K562 treated with DMSO at 1 percent for 24 hours (cell line): ENCODE data around the gene SMPD4. TPM values are rescaled to one million over a fixed set of nuclear protein-coding genes. Genes with fewer than 3 reads are reported as not detected.

ENCODE experiments used
- total RNA-seq: library from RNA; unstranded; fragments of 300-600 nt; gene quantifications from 2 replicates; pipeline ENCODE4 v1.2.3, GENCODE V29; 2022; ENCODE audit warnings: low read depth; ENCODE audit not compliant: insufficient read depth

The SMPD4 gene, protein sequence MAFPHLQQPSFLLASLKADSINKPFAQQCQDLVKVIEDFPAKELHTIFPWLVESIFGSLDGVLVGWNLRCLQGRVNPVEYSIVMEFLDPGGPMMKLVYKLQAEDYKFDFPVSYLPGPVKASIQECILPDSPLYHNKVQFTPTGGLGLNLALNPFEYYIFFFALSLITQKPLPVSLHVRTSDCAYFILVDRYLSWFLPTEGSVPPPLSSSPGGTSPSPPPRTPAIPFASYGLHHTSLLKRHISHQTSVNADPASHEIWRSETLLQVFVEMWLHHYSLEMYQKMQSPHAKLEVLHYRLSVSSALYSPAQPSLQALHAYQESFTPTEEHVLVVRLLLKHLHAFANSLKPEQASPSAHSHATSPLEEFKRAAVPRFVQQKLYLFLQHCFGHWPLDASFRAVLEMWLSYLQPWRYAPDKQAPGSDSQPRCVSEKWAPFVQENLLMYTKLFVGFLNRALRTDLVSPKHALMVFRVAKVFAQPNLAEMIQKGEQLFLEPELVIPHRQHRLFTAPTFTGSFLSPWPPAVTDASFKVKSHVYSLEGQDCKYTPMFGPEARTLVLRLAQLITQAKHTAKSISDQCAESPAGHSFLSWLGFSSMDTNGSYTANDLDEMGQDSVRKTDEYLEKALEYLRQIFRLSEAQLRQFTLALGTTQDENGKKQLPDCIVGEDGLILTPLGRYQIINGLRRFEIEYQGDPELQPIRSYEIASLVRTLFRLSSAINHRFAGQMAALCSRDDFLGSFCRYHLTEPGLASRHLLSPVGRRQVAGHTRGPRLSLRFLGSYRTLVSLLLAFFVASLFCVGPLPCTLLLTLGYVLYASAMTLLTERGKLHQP
- total RNA-seq = 74.5 and 74.9 TPM in 2 replicates

DNA sequence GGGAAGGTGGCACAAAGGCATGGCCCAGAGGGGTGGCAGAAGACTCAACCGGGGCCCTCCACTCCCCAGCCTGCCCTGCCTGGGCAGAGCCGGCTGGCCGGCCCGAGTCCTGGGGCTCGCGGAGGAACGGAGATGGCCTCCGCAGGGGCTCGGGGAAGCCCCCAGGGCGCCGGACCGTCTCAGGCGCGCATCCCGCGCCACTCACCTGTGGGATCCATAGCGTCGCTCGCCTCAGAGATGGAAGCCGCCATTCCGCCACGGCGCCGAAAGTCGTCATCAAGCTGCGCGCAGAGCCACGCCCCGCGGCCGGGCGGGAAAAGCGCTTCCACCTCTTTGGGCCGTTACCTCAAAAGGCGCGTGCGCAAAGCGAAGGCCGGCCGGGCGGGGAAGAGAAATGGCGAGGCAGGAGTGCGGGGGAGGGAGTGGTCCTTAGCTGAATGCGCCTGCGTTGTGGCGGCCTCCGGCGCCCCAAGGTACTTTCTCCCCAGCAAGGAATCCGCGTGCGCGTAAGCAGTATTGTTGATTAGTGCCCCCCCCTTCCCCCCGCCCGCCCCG, at the start of gene SMPD4:
Gene SMPD4, minus strand, starts transcription at position 278 of the 555 bp plus-strand sequence. CDS start 5,010 bp downstream, outside the sequence.

DNA sequence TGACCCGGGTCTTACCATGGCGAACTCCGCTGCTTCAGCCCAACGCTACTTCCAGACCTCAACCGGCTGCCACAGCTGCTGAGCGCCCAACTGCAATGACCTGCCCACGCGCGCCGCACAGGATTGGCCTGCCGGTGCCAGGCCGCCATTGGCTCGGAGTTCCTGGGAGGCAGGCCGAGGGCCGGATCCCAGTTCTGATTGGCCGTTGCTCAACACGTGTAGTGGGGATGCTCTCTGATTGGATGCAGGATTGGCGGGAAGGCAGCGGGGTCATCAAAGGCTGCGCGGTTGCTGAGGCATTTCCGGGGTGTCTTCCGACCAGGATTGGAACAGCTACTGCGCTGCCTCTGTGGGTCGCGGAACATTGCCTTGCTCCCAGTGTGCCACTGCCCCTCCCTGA, 16.9 kb upstream of the SMPD4 start, which contains the start of gene TUBA3E:
Gene TUBA3E, minus strand, starts transcription at position 97 of the 400 bp plus-strand sequence. Its CDS starts 79 bp downstream, at position 18.

DNA sequence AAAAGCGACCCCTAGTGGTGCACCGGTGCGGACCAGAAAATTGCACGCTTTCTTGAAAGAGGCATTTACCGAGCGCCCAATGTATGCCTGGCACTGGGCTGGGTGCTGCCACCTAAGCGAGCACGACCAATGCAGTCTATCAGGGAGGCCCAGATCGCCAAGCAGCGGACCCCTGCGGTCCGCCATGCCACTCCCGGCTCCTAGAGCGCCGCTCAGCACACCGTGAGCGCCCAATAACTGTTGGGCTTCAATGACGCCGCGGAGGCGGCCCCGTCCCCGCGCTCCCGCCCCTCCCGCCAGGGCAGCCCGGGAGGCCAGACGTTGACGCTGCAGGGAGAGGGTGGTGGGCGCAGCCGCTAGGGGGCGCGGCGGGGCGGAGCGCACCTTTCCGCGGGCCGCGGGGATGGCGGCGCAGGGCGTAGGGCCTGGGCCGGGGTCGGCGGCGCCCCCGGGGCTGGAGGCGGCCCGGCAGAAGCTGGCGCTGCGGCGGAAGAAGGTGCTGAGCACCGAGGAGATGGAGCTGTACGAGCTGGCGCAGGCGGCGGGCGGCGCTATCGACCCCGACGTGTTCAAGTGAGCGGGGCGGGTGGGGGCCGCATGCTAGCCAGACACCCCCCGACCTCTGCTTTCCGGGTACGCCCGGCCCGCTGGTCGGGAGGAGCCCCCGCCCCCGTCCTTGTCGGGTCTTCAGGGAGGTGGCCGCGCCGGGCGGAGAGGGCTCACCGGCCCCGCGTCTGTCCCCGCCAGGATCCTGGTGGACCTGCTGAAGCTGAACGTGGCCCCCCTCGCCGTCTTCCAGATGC, 679 bp upstream of the SMPD4 start, which contains the start of gene MZT2B:
Gene MZT2B, plus strand, starts transcription at position 383 of the 803 bp plus-strand sequence. Its CDS starts 21 bp downstream, at position 404.

DNA sequence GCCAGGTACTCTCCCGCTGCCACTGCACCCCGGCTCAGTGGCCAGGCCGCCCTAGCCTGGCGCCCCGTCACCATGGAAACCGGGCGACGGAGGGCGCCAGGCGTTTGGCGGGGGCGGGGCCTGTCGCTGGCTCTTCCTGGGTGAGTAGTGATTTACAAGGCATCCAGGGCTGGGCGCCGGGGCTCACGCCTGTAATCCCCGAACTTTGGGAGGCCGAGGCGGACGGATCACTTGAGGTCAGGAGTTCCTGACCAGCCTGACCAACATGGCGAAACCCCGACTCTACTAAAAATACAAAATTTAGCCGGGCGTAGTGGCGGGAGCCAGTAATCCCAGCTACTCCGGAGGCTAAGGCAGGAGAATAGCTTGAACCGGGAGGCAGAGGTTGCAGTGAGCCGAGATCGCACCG, 36.4 kb downstream of the SMPD4 start, which contains the start of gene CCDC74B:
Gene CCDC74B, minus strand, starts transcription at position 107 of the 409 bp plus-strand sequence. CDS start 116 bp downstream, outside the sequence.

DNA sequence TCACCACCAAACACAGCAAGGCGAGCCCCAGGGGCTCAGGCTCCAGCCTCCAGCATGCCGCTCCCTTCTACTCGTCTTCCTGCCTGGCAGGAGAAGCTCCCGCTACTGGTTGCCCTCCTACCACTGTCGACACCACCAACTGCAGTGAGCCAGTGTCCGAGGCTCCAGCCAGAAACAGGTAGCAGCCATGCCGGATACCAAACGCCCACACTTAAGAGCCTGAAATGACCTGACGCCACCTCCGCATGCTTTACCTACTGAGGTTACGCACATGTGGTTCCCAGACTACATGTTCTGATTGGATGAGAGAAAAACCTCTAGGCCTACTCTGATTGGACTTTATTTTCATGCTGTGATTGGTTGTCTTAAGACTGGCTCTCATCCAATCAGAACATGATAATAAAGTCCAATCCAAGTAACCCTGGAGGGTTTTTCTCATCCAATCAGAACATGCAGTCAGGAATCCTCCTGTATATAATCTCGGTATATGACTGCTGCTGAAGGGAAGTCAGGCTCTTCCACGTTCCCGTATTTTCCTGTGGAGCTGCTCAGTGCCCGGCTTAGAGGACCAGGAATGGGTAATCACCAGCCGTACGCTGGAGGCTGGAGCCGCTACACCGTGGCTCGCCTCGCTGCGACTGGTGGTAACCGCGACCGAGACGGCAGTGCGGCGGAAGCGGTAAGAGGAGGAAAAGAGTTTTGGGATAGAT, 52.1 kb downstream of the SMPD4 start, which contains the start of gene POTEF:
Gene POTEF, minus strand, starts transcription at position 103 of the 710 bp plus-strand sequence. CDS start 8,707 bp downstream, outside the sequence.

Other genes with a start within 250 kb of the SMPD4 start
- gene RAB6C, start 201.9 kb downstream of the SMPD4 start, total RNA-seq = not detected in 2 replicates
- gene POTEF, start 52.4 kb downstream of the SMPD4 start, total RNA-seq = not detected in 2 replicates
- gene CCDC74B, start 36.5 kb downstream of the SMPD4 start, total RNA-seq = 1.0 and 4.3 TPM in 2 replicates
- gene MZT2B, start 660 bp upstream of the SMPD4 start, total RNA-seq = 483 and 496 TPM in 2 replicates
- 0.19 TPM in 1 of 2 replicates, not detected in the other for gene TUBA3E, start 16.8 kb upstream of the SMPD4 start, total RNA-seq
- gene IMP4, start 161.3 kb upstream of the SMPD4 start, total RNA-seq = 87.9 and 93.8 TPM in 2 replicates
- gene PTPN18, start 174.5 kb upstream of the SMPD4 start, total RNA-seq = 41.8 TPM in 2 replicates